Measurements from ENCODE around the gene CYP4F11.

The CYP4F11 gene

GRCh38 chr19:15913830-15914229 lies 20.5 kb downstream of the CYP4F11 start:
- TF ChIP-seq CTCF (IDR thresholded peaks at IDR 0.05), result no peak

GRCh38 chr19:15913384-15913783 lies 20.9 kb downstream of the CYP4F11 start:
- no peak for TF ChIP-seq CTCF (IDR thresholded peaks at IDR 0.05)

- no peak for TF ChIP-seq CTCF (IDR thresholded peaks at IDR 0.05)
These were observed 22.6 kb downstream of the CYP4F11 start for GRCh38 chr19:15911599-15912235.

GRCh38 chr19:15905026-15905425 lies 29.3 kb downstream of the CYP4F11 start:
- TF ChIP-seq CTCF (IDR thresholded peaks at IDR 0.05), result no peak

GRCh38 chr19:15902254-15902653 lies 32.1 kb downstream of the CYP4F11 start:
- no peak for TF ChIP-seq CTCF (IDR thresholded peaks at IDR 0.05)

GRCh38 chr19:15900504-15900903 lies 33.8 kb downstream of the CYP4F11 start:
- TF ChIP-seq CTCF (IDR thresholded peaks at IDR 0.05), result no peak

GRCh38 chr19:15897738-15898276 lies 36.5 kb downstream of the CYP4F11 start, which contains the start of gene CYP4F2:
CYP4F2 (minus strand) TSS chr19:15898074; CDS start chr19:15897611, 463 bp downstream.
- TF ChIP-seq CTCF (IDR thresholded peaks at IDR 0.05), result no peak

Data from LNCAP (cell line).